A673 (cell line): ENCODE data around the gene ENKD1.

Experiments
- EZH2 ChIP-seq: fragments of 200-600 bp; sonication (generic); IDR thresholded peaks from 2 replicates; pipeline ENCODE4 v1.6.1; 2017; ENCODE audit warnings: borderline replicate concordance, low read depth, mild to moderate bottlenecking, mixed read lengths, antibody characterized with exemption, low read length; ENCODE audit not compliant: poor library complexity, severe bottlenecking
- TF ChIP-seq, protein P1 (sequence below): fragments of 300-800, 200-600 bp; sonication (generic); conservative IDR thresholded peaks from 2 replicates; pipeline ENCODE4 v1.5.1; 2017; ENCODE audit warnings: low read depth, mild to moderate bottlenecking, antibody characterized with exemption, low read length, moderate library complexity, mixed read lengths

DNA sequence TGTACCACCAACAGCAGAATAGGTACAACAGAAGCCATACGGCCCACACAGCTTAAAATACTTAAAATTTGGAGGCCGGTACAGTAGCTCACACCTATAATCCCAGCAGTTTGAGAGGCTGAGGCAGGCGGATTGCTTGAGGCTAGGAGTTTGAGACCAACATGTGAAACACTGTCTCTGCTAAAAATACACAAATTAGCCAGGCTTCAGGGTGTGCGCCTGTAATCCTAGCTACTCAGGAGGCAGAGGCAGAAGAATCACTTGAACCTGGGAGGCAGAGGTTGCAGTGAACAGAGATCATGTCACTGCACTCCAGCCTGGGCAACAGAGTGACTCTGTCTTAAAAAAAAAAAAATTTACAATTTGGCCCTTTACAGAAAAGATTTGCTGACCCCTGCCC is 35.6 kb upstream of the ENKD1 start:
- no peak for TF ChIP-seq EZH2
- TF ChIP-seq, protein P1, sequence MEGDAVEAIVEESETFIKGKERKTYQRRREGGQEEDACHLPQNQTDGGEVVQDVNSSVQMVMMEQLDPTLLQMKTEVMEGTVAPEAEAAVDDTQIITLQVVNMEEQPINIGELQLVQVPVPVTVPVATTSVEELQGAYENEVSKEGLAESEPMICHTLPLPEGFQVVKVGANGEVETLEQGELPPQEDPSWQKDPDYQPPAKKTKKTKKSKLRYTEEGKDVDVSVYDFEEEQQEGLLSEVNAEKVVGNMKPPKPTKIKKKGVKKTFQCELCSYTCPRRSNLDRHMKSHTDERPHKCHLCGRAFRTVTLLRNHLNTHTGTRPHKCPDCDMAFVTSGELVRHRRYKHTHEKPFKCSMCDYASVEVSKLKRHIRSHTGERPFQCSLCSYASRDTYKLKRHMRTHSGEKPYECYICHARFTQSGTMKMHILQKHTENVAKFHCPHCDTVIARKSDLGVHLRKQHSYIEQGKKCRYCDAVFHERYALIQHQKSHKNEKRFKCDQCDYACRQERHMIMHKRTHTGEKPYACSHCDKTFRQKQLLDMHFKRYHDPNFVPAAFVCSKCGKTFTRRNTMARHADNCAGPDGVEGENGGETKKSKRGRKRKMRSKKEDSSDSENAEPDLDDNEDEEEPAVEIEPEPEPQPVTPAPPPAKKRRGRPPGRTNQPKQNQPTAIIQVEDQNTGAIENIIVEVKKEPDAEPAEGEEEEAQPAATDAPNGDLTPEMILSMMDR, result no peak
